ENCODE data around the gene POLR2J3. TPM values are rescaled to one million over a fixed set of nuclear protein-coding genes. Genes with fewer than 3 reads are reported as not detected.

Gene POLR2J3
- 6.2 and 12.0 TPM in 2 replicates for total RNA-seq

GRCh38 chr7:102572261-102573239 is at the start of gene POLR2J3:
Gene POLR2J3, minus strand, starts transcription at chr7:102572583. Its CDS starts 62 bp downstream, at chr7:102572521.

GRCh38 chr7:102616507-102617125 is 44.2 kb upstream of the POLR2J3 start, which contains the start of gene RASA4:
Gene RASA4, minus strand, starts transcription at chr7:102616756. Its CDS starts 67 bp downstream, at chr7:102616689.

GRCh38 chr7:102550808-102551422 is 21.5 kb downstream of the POLR2J3 start, which contains the start of gene SPDYE2:
Gene SPDYE2, plus strand, starts transcription at chr7:102551226. Its CDS starts 2,030 bp downstream, at chr7:102553256.

GRCh38 chr7:102543596-102543995 is 28.8 kb downstream of the POLR2J3 start, which contains the start of gene UPK3BL2:
Gene UPK3BL2, minus strand, starts transcription at chr7:102543696. Its CDS starts 60 bp downstream, at chr7:102543636.

DNA sequence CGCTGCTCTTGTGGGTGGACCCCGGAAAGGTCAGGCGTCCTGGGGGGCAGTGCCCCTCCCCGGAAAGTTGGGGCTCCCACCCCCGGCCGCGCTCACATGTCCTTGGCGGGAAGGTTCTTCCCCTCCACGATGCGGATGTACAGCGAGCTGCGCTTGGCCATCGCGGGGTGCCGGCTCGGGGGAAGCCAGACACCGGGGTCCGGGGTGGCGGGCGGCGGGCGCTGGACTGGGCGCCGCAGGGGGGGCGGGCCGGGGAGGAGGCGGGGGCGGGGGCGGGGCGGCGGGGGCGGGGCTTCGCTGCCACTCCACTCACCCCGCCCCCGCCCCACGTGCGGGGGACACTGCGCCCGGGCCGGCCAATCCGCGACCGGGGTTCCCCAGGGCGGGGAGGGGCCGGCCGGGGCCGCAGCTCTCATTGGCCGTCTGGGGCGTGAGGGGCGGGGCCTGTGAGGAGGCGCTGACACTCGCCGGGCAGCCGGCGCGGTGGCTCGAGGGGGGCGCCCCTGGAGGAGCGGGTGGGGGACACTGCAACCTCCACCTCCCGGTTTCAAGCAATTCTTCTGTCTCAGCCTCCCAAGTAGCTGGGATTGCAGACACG is 54.7 kb downstream of the POLR2J3 start, which contains the start of gene RASA4B:
Gene RASA4B (minus strand): TSS at position 228 of the 598 bp plus-strand sequence. CDS start 67 bp downstream, at position 161.

Other genes starting within 250 kb of the POLR2J3 start
- not detected in 2 replicates for gene SPDYE6, start 216.1 kb downstream of the POLR2J3 start, total RNA-seq
- 11.5 and 19.0 TPM in 2 replicates for gene PRKRIP1, start 176.2 kb downstream of the POLR2J3 start, total RNA-seq
- gene ORAI2, start 139.0 kb downstream of the POLR2J3 start, total RNA-seq, result 3.4 and 21.0 TPM in 2 replicates
- gene ALKBH4, start 107.7 kb downstream of the POLR2J3 start, total RNA-seq, result 13.6 and 15.9 TPM in 2 replicates
- gene LRWD1, start 107.6 kb downstream of the POLR2J3 start, total RNA-seq, result 20.0 and 39.0 TPM in 2 replicates
- 17.4 and 21.7 TPM in 2 replicates for gene POLR2J, start 93.7 kb downstream of the POLR2J3 start, total RNA-seq
- 3.0 and 3.9 TPM in 2 replicates for gene RASA4B, start 54.8 kb downstream of the POLR2J3 start, total RNA-seq
- gene UPK3BL2, start 28.9 kb downstream of the POLR2J3 start, total RNA-seq, result 10.0 and 17.1 TPM in 2 replicates
- not detected in 2 replicates for gene SPDYE2, start 21.4 kb downstream of the POLR2J3 start, total RNA-seq
- gene RASA4, start 44.2 kb upstream of the POLR2J3 start, total RNA-seq, result 1.7 and 4.3 TPM in 2 replicates
- 254 and 315 TPM in 2 replicates for gene UPK3BL1, start 70.2 kb upstream of the POLR2J3 start, total RNA-seq
- gene SPDYE2B, start 77.7 kb upstream of the POLR2J3 start, total RNA-seq, result not detected in 2 replicates
- gene POLR2J2, start 99.1 kb upstream of the POLR2J3 start, total RNA-seq, result 0.43 TPM in 1 of 2 replicates, not detected in the other
- gene FAM185A, start 176.4 kb upstream of the POLR2J3 start, total RNA-seq, result 5.5 and 12.6 TPM in 2 replicates

Data from tracheal epithelial cell (primary cell).